Astrocyte of the cerebellum (primary cell): ENCODE measurements around the gene SETD9.

Experiments
- DNase-seq: peaks from one replicate; pipeline ENCODE4 v3.0.0-alpha.2; 2011; ENCODE audit warnings: low read depth
- H3K4me3 ChIP-seq: 2 replicates; pipeline ENCODE4 v1.5.1; 2011; ENCODE audit warnings: mild to moderate bottlenecking, low read depth, low read length, moderate library complexity
- in situ Hi-C: cut with HindIII; loops from 2 replicates; pipeline ENCODE4 v1.10.0; 2017; ENCODE audit warnings: low sequenced_read_pairs
- TF ChIP-seq, protein P1 (sequence below): IDR thresholded peaks from 2 replicates; pipeline ENCODE4 v1.5.1; 2012; ENCODE audit warnings: low read length, low read depth, moderate library complexity, mild to moderate bottlenecking; ENCODE audit errors: missing control alignments

Gene SETD9

DNA sequence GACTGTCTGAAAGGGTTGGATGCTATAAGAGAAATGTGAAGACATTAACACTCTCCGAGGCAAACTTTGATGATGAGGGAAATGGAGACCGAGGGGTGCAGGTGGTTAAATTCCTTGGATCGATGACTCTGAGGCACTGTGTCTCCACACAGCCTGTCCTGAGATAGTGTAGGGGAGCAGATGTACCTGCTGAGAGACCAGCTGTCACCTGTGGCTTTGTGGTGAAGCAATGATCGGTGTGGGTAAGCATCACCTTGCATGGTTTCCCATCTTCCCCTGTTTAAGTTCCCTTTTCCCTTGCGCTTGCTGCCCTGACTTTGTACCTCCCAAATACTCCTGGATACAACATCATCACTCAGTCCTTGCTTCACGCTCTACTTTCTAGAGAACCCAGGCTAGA is 52.4 kb downstream of the SETD9 start:
- TF ChIP-seq, protein P1, sequence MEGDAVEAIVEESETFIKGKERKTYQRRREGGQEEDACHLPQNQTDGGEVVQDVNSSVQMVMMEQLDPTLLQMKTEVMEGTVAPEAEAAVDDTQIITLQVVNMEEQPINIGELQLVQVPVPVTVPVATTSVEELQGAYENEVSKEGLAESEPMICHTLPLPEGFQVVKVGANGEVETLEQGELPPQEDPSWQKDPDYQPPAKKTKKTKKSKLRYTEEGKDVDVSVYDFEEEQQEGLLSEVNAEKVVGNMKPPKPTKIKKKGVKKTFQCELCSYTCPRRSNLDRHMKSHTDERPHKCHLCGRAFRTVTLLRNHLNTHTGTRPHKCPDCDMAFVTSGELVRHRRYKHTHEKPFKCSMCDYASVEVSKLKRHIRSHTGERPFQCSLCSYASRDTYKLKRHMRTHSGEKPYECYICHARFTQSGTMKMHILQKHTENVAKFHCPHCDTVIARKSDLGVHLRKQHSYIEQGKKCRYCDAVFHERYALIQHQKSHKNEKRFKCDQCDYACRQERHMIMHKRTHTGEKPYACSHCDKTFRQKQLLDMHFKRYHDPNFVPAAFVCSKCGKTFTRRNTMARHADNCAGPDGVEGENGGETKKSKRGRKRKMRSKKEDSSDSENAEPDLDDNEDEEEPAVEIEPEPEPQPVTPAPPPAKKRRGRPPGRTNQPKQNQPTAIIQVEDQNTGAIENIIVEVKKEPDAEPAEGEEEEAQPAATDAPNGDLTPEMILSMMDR: no peak
- DNase-seq: no peak
- no peak overlapping the region for H3K4me3 ChIP-seq
- in situ Hi-C loops: no loop called here

DNA sequence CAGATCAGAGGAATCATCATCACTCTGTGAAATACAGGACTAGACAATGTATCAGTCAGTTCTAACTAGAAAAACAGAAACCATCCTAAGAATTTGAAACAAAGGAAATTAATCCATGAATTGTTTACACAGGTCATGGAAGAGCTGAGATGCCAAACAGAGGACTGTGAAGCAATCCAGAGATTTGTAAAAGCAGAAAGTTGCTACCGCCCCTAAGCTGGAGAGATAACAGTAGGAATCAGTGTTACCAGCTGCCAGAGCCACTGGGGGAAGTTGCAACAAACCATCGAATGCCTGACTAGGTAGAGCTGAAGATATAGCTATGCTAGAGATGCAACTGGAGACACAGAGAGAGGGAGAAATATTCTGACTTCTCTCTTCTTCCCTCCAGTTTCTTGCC is 52.9 kb downstream of the SETD9 start:
- DNase-seq: no peak
- no peak overlapping the region for H3K4me3 ChIP-seq
- in situ Hi-C loops: no loop called here
- TF ChIP-seq, protein P1: no peak

DNA sequence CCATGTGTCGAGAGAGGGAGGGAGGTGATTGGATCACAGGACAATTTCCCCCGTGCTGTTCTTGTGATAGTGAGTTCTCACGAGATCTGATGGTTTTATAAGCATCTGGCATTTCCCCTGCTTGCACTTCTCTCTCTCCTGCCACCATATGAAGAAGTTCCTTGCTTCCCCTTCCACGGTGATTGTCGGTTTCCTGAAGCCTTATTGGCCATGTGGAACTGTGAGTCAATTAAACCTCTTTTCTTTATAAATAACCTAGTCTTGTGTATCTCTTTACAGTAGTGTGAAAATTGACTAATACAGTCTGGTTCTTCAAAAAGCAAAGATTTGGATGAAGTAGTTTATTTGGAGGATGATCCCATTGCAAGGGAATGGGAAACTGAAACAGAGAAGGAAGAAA is 53.9 kb downstream of the SETD9 start:
- no peak for DNase-seq
- TF ChIP-seq, protein P1: no peak
- H3K4me3 ChIP-seq: no peak overlapping the region
- in situ Hi-C loops: no loop called here

DNA sequence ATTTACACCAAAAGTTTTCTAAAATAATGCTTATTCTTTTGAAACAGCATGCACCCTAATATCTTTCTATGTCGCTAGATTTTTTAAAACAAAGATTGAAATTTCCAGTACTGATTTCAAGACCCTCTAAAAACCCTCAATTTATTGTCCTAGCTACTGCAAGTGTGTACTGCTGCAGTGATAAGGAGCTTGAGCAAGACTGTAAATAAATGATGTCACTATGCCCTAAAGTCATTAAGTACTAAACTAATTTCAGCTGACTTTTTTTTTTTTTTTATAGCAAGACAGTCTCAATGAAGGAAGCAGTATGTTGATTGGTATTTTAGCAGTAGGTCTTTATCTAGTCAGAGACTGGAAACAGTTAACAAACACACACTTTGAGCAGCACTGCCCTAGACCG is 54.8 kb downstream of the SETD9 start:
- TF ChIP-seq, protein P1: no peak
- DNase-seq: no peak
- no peak overlapping the region for H3K4me3 ChIP-seq
- in situ Hi-C loops: no loop called here
